HEK293 (cell line): Measurements from ENCODE around the gene DCAF12L2.

Source experiments
- CTCF ChIA-PET: fragments of 350-600 bp; formaldehyde crosslinking; extraction: SDS; loops from one replicate; lab custom pipeline; 2021; ENCODE audit warnings: antibody characterized with exemption; lab: Yijun Ruan, JAX
- POLR2A ChIA-PET: fragments of 300-600 bp; formaldehyde crosslinking; extraction: SDS; loops from one replicate; lab custom pipeline; 2020; ENCODE audit warnings: antibody characterized with exemption, inconsistent platforms; lab: Yijun Ruan, JAX
- H3K27ac ChIP-seq: fragments of 200-500 bp; sonication (Bioruptor generic); 2 replicates; pipeline ENCODE4 v1.5.1; 2014; ENCODE audit warnings: low read depth, low read length, control low read depth, inconsistent platforms; ENCODE audit errors: extremely low read depth
- H3K36me3 ChIP-seq, 2 experiments: fragments of 200-500 bp in 1 of 2; sonication (Bioruptor generic) in 1 of 2; 1 replicate in 1 of 2; 2 replicates in 1 of 2; pipeline ENCODE4 v1.5.1; 2014 to 2017; ENCODE audit warnings: inconsistent platforms in 2 of 2, low read length in 2 of 2; ENCODE audit not compliant: control insufficient read depth in 2 of 2, insufficient read depth in 1 of 2
- H3K4me1 ChIP-seq: fragments of 200-500 bp; sonication (Bioruptor generic); 2 replicates; pipeline ENCODE4 v1.5.1; 2014; ENCODE audit warnings: mild to moderate bottlenecking, low read length, inconsistent platforms; ENCODE audit not compliant: control insufficient read depth, insufficient read depth
- H3K4me3 ChIP-seq: 2 replicates; pipeline ENCODE4 v1.5.1; 2011; ENCODE audit warnings: low read depth, mild to moderate bottlenecking, control low read depth, low read length, moderate library complexity
- H3K9me3 ChIP-seq: fragments of 200-500 bp; sonication (Bioruptor generic); 2 replicates; pipeline ENCODE4 v1.5.1; 2014; ENCODE audit warnings: low read depth, low read length, inconsistent platforms; ENCODE audit not compliant: control insufficient read depth, insufficient read depth
- BCL11A ChIP-seq: fragments of 450-650 bp; formaldehyde crosslinking; IDR thresholded peaks from 2 replicates; pipeline ENCODE4 v1.5.1; 2016; ENCODE audit warnings: low read depth, missing biosample characterization, missing genetic modification characterization
- BCL6B ChIP-seq: fragments of 450-650 bp; formaldehyde crosslinking; IDR thresholded peaks from 2 replicates; pipeline ENCODE4 v1.5.1; 2017; ENCODE audit warnings: missing biosample characterization, missing genetic modification characterization
- CTCF ChIP-seq: fragments of 450-650 bp; formaldehyde crosslinking; IDR thresholded peaks from 2 replicates; pipeline ENCODE4 v1.5.1; 2016; ENCODE audit warnings: missing biosample characterization, missing genetic modification characterization
- KLF17 ChIP-seq: fragments of 450-650 bp; formaldehyde crosslinking; IDR thresholded peaks from 2 replicates; pipeline ENCODE4 v1.5.1; 2016; ENCODE audit warnings: missing biosample characterization, missing genetic modification characterization
- PRDM1 ChIP-seq: fragments of 450-650 bp; formaldehyde crosslinking; IDR thresholded peaks from 2 replicates; pipeline ENCODE4; 2016; ENCODE audit warnings: missing biosample characterization, missing genetic modification characterization
- ZBTB48 ChIP-seq: fragments of 450-650 bp; formaldehyde crosslinking; IDR thresholded peaks from 2 replicates; pipeline ENCODE4 v1.5.1; 2016; ENCODE audit warnings: missing biosample characterization, missing genetic modification characterization
- ZNF2 ChIP-seq: fragments of 450-650 bp; formaldehyde crosslinking; IDR thresholded peaks from 2 replicates; pipeline ENCODE4 v1.5.1; 2016; ENCODE audit warnings: missing biosample characterization, missing genetic modification characterization
- ZNF211 ChIP-seq: fragments of 450-650 bp; formaldehyde crosslinking; IDR thresholded peaks from 2 replicates; pipeline ENCODE4 v1.5.1; 2016; ENCODE audit warnings: low read depth, missing biosample characterization, missing genetic modification characterization
- ZNF248 ChIP-seq: fragments of 450-650 bp; formaldehyde crosslinking; IDR thresholded peaks from 2 replicates; pipeline ENCODE4 v1.5.1; 2017; ENCODE audit warnings: missing biosample characterization, missing genetic modification characterization
- ZNF274 ChIP-seq, 2 experiments: fragments of 200-500 bp in 1 of 2; fragments of 450-650 bp in 1 of 2; sonication (Bioruptor generic) in 1 of 2; formaldehyde crosslinking in 1 of 2; IDR thresholded peaks; 2 replicates each; pipeline versions ENCODE4 v1.5.1 to v1.6.1; 2014 to 2016; ENCODE audit warnings: borderline replicate concordance in 1 of 2, inconsistent platforms in 1 of 2, low read length in 1 of 2, missing biosample characterization in 1 of 2, missing genetic modification characterization in 1 of 2
- ZNF335 ChIP-seq: fragments of 450-650 bp; formaldehyde crosslinking; conservative IDR thresholded peaks from 2 replicates; pipeline ENCODE4 v1.5.1; 2016; ENCODE audit warnings: missing biosample characterization, missing genetic modification characterization
- ZNF449 ChIP-seq: fragments of 450-650 bp; formaldehyde crosslinking; IDR thresholded peaks from 2 replicates; pipeline ENCODE4 v1.5.1; 2017; ENCODE audit warnings: missing biosample characterization, mild to moderate bottlenecking, missing genetic modification characterization, moderate library complexity
- ZNF549 ChIP-seq: fragments of 450-650 bp; IDR thresholded peaks from 2 replicates; pipeline ENCODE4 v1.5.1; 2018; ENCODE audit warnings: missing biosample characterization, missing genetic modification characterization, mild to moderate bottlenecking, inconsistent platforms, moderate library complexity
- ZNF785 ChIP-seq: fragments of 450-650 bp; formaldehyde crosslinking; IDR thresholded peaks from 2 replicates; pipeline ENCODE4 v1.5.1; 2016; ENCODE audit warnings: missing biosample characterization, missing genetic modification characterization
- TF ChIP-seq, protein P1 (sequence below): fragments of 450-650 bp; formaldehyde crosslinking; IDR thresholded peaks from 2 replicates; pipeline ENCODE4 v1.5.0; 2017; ENCODE audit warnings: missing biosample characterization, missing genetic modification characterization, borderline replicate concordance

DCAF12L2 gene

GRCh38 chrX:126124721-126125120 lies 41.4 kb downstream of the DCAF12L2 start:
- ChIA-PET POLR2A (no interaction called here), CTCF (interaction anchor here (0.6 kb wide), 1 partner anchor 13 kb away, joined by 3 read pairs; no protein-coding TSS in a partner anchor)
- H3K36me3 ChIP-seq: no peaks in the 10 kb centered on the region
- no peak overlapping the region for H3K4me3 ChIP-seq
- no peaks in the 10 kb centered on the region for H3K4me1 ChIP-seq
- no peak overlapping the region for H3K27ac ChIP-seq
- H3K9me3 ChIP-seq: peaks cover 2% of the 10 kb centered on the region; the same call in 1 of the 2 replicates
- TF ChIP-seq BCL6B: no peak
- no peak for TF ChIP-seq ZNF274 (IDR thresholded peaks at IDR 0.05; ENCODE audit: low read length)
- TF ChIP-seq ZNF274 (tag by site-specific recombination; IDR thresholded peaks at IDR 0.05; ENCODE audit: borderline replicate concordance): no peak
- no peak for TF ChIP-seq ZBTB48
- TF ChIP-seq ZNF449 (tag by site-specific recombination): no peak
- no peak for TF ChIP-seq BCL11A (tag by site-specific recombination)
- TF ChIP-seq ZNF335: no peak
- no peak for TF ChIP-seq ZNF211 (tag by site-specific recombination)
- TF ChIP-seq ZNF248: no peak
- TF ChIP-seq, protein P1, sequence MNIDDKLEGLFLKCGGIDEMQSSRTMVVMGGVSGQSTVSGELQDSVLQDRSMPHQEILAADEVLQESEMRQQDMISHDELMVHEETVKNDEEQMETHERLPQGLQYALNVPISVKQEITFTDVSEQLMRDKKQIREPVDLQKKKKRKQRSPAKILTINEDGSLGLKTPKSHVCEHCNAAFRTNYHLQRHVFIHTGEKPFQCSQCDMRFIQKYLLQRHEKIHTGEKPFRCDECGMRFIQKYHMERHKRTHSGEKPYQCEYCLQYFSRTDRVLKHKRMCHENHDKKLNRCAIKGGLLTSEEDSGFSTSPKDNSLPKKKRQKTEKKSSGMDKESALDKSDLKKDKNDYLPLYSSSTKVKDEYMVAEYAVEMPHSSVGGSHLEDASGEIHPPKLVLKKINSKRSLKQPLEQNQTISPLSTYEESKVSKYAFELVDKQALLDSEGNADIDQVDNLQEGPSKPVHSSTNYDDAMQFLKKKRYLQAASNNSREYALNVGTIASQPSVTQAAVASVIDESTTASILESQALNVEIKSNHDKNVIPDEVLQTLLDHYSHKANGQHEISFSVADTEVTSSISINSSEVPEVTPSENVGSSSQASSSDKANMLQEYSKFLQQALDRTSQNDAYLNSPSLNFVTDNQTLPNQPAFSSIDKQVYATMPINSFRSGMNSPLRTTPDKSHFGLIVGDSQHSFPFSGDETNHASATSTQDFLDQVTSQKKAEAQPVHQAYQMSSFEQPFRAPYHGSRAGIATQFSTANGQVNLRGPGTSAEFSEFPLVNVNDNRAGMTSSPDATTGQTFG: no peak
- TF ChIP-seq ZNF549 (tag by site-specific recombination): no peak
- no peak for TF ChIP-seq ZNF2 (tag by site-specific recombination)
- TF ChIP-seq KLF17: no peak
- no peak for TF ChIP-seq ZNF785 (tag by site-specific recombination)
- no peak for TF ChIP-seq PRDM1 (tag by site-specific recombination)
- TF ChIP-seq CTCF (tag by site-specific recombination): no peak
